ENCODE results near the gene CHCT1. TPM values are rescaled to one million over a fixed set of nuclear protein-coding genes. Genes with fewer than 3 reads are reported as not detected.

CHCT1 gene
- total RNA-seq, 4 donors from 2014 or later: not detected

- Histone ChIP-seq H3K36me3 (peaks cover 7 to 100% (median 25%) of the 10 kb centered on the region in 3 donors), H3K9me3 (no peaks in the 10 kb centered on the region), H3K4me3 (no peak overlapping the region), H3K27me3 (no peaks in the 10 kb centered on the region), H3K27ac (no peak overlapping the region), H3K4me1 (peaks cover 0 to 16% (median 0%) of the 10 kb centered on the region in 3 donors)
- WGBS, 2 donors: 87 to 88% methylated on average over 1 of the region's 1 CpG
- TF ChIP-seq POLR2A (IDR thresholded peaks at IDR 0.05) (no peak), CTCF (IDR thresholded peaks at IDR 0.05) (no peak)
- intact Hi-C loops (cut with DNase I): no loop called here
- DNase-seq: no peak
Measured at GRCh38 chr17:60461584-60461983, 39.3 kb downstream of the CHCT1 start.

- Histone ChIP-seq H3K27me3 (no peaks in the 10 kb centered on the region), H3K9me3 (no peaks in the 10 kb centered on the region), H3K4me1 (peaks cover 0 to 4% (median 0%) of the 10 kb centered on the region in 3 donors), H3K36me3 (peaks cover 7 to 93% (median 22%) of the 10 kb centered on the region in 3 donors), H3K27ac (no peak overlapping the region), H3K4me3 (no peak overlapping the region)
- WGBS, 2 donors: 66 to 77% methylated on average over 4 of the region's 4 CpGs
- intact Hi-C loops (cut with DNase I): no loop called here
- TF ChIP-seq CTCF (IDR thresholded peaks at IDR 0.05): no peak
- no peak for TF ChIP-seq POLR2A (IDR thresholded peaks at IDR 0.05)
- DNase-seq: no peak
Measured at GRCh38 chr17:60463157-60463835, 41.0 kb downstream of the CHCT1 start.

DNA sequence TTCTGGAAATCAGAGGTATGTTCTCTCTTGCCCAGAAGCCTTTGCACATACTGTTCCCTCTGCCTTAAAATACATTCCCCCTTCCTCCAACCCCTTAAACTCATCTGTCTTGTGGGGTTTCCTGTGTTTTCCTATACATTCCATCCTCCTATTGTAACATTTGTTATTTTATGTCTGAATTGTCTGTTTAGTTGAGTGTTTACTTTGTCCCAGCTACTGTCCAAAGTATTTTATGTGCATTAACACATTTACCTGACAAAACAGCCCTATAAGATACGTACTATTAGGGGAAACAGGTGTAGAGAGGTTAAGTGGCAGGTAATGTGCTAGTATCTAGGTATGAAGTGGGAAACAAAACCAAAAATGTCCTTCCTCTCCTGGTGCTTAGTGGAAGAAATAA, 42.1 kb downstream of the CHCT1 start:
- DNase-seq: no peak
- H3K36me3 ChIP-seq: peaks cover 4 to 90% (median 18%) of the 10 kb centered on the region in 3 donors
- H3K4me1 ChIP-seq: peaks cover 0 to 14% (median 0%) of the 10 kb centered on the region in 3 donors
- no peaks in the 10 kb centered on the region for H3K27me3 ChIP-seq
- no peak for TF ChIP-seq POLR2A (IDR thresholded peaks at IDR 0.05)
- TF ChIP-seq CTCF (IDR thresholded peaks at IDR 0.05): no peak
- H3K27ac ChIP-seq: no peak overlapping the region
- H3K4me3 ChIP-seq: no peak overlapping the region
- H3K9me3 ChIP-seq: no peaks in the 10 kb centered on the region
- intact Hi-C loops (cut with DNase I): no loop called here
- 83 to 90% methylated on average over 1 of the region's 1 CpG for WGBS, 2 donors

DNA sequence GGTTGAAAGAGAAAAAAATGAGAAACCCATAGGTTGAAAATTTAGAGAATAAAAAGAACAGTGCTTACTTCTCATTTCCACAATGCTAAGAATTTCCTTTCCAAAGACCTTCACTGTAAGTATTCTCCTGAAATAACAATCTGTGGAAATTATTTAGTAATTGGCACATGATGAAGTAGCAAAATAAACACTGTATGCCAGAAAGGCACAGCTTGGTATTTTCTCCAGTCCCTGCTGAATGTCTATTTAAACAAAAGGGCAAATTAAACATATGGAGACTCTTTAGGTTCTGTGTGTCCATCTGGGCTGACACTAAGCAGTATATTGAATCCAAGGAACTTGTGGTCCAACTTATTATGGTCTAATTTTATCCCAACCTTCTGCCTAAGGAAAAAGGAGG, 46.1 kb downstream of the CHCT1 start:
- no peaks in the 10 kb centered on the region for H3K27me3 ChIP-seq
- peaks cover 0 to 29% (median 6%) of the 10 kb centered on the region in 3 donors for H3K4me1 ChIP-seq
- H3K36me3 ChIP-seq: peaks cover 0 to 65% (median 8%) of the 10 kb centered on the region in 3 donors
- H3K9me3 ChIP-seq: no peaks in the 10 kb centered on the region
- no peak for TF ChIP-seq POLR2A (IDR thresholded peaks at IDR 0.05)
- TF ChIP-seq CTCF (IDR thresholded peaks at IDR 0.05): no peak
- DNase-seq: no peak
- H3K4me3 ChIP-seq: no peak overlapping the region
- H3K27ac ChIP-seq: no peak overlapping the region
- intact Hi-C loops (cut with DNase I): no loop called here

GRCh38 chr17:60471451-60471850, 49.2 kb downstream of the CHCT1 start:
- peaks cover 0 to 53% (median 0%) of the 10 kb centered on the region in 3 donors for H3K36me3 ChIP-seq
- intact Hi-C loops (cut with DNase I): no loop called here
- H3K9me3 ChIP-seq: no peaks in the 10 kb centered on the region
- WGBS, 2 donors: 97 to 100% methylated on average over 4 of the region's 4 CpGs
- no peak for TF ChIP-seq POLR2A (IDR thresholded peaks at IDR 0.05)
- no peak for TF ChIP-seq CTCF (IDR thresholded peaks at IDR 0.05)
- DNase-seq: no peak
- no peak overlapping the region for H3K4me3 ChIP-seq
- no peaks in the 10 kb centered on the region for H3K27me3 ChIP-seq
- peaks cover 0 to 34% (median 6%) of the 10 kb centered on the region in 3 donors for H3K4me1 ChIP-seq
- no peak overlapping the region for H3K27ac ChIP-seq
